Naive B cell (primary cell): ENCODE results near the gene STK36. TPM values are rescaled to one million over a fixed set of nuclear protein-coding genes. Genes with fewer than 3 reads are reported as not detected.

Experiments
- ATAC-seq, 2 donors: fragments of 150-1000 bp; cut with Tn5 transposase; 2 replicates each; pipeline ENCODE4 v1.10.0; 2021; ENCODE audit warnings: low read depth in 2 of 2, mild to moderate bottlenecking in 2 of 2, moderate library complexity in 2 of 2
- DNase-seq: peaks from one replicate; pipeline ENCODE4 v3.0.0; 2022
- H3K27ac Mint-ChIP-seq, 6 donors: one replicate each; pipeline ENCODE4 v1.8.0; 2020 to 2022; ENCODE audit warnings: mild to moderate bottlenecking in 6 of 6, mixed read lengths in 6 of 6, moderate library complexity in 5 of 6, inconsistent platforms in 2 of 6
- H3K27me3 Mint-ChIP-seq, 3 donors: one replicate each; pipeline ENCODE4 v1.8.0; 2021 to 2022; ENCODE audit warnings: mixed read lengths in 3 of 3, mild to moderate bottlenecking in 1 of 3
- H3K36me3 Mint-ChIP-seq, 2 donors: one replicate each; pipeline ENCODE4 v1.8.0; 2020 to 2022; ENCODE audit warnings: mixed read lengths in 2 of 2, inconsistent platforms in 1 of 2, mild to moderate bottlenecking in 1 of 2
- H3K4me1 Mint-ChIP-seq, 3 donors: one replicate each; pipeline ENCODE4 v1.8.0; 2020 to 2022; ENCODE audit warnings: mixed read lengths in 3 of 3, inconsistent platforms in 1 of 3, mild to moderate bottlenecking in 1 of 3, moderate library complexity in 1 of 3
- H3K4me3 Mint-ChIP-seq, 8 donors: one replicate each; pipeline ENCODE4 v1.8.0; 2020 to 2022; ENCODE audit warnings: mild to moderate bottlenecking in 8 of 8, mixed read lengths in 8 of 8, moderate library complexity in 8 of 8, inconsistent platforms in 2 of 8
- H3K9me3 Mint-ChIP-seq, 7 donors: one replicate each; pipeline ENCODE4 v1.8.0; 2020 to 2022; ENCODE audit warnings: mixed read lengths in 7 of 7, mild to moderate bottlenecking in 5 of 7, inconsistent platforms in 2 of 7, moderate library complexity in 1 of 7
- polyA plus RNA-seq, 6 donors: library from polyadenylated mRNA; unstranded; fragments of 300-500 nt; fragmentation: Illumina TruSeq; gene quantifications; one replicate each; pipeline ENCODE4 v1.2.3, GENCODE V29; 2021; ENCODE audit warnings: low read depth in 6 of 6

STK36 gene
- polyA plus RNA-seq, 6 donors from 2014 or later, result 2.0 to 5.9 (median 3.3) TPM

GRCh38 chr2:218729640-218730039 lies 57.8 kb downstream of the STK36 start:
- Mint-ChIP-seq H3K4me3 (no peak overlapping the region), H3K4me1 (peaks cover 17 to 20% (median 19%) of the 10 kb centered on the region in 3 donors), H3K36me3 (peaks cover 26 to 32% of the 10 kb centered on the region in 2 donors), H3K27me3 (no peaks in the 10 kb centered on the region), H3K9me3 (peaks cover 0 to 21% (median 11%) of the 10 kb centered on the region in 7 donors), H3K27ac (peak overlapping the region in 1 of 6 donors; percentile 57)
- DNase-seq (no peak), ATAC-seq (no peak)

- ATAC-seq (no peak), DNase-seq (no peak)
- peak overlapping the region in 1 of 6 donors; percentile 51 for H3K27ac Mint-ChIP-seq
- H3K4me1 Mint-ChIP-seq, result peaks cover 17 to 20% (median 19%) of the 10 kb centered on the region in 3 donors
- peaks cover 0 to 5% (median 3%) of the 10 kb centered on the region in 7 donors for H3K9me3 Mint-ChIP-seq
- no peaks in the 10 kb centered on the region for H3K27me3 Mint-ChIP-seq
- peaks cover 20 to 23% of the 10 kb centered on the region in 2 donors for H3K36me3 Mint-ChIP-seq
- H3K4me3 Mint-ChIP-seq, result no peak overlapping the region
Observed at GRCh38 chr2:218732052-218732760, 60.3 kb downstream of the STK36 start.

GRCh38 chr2:218732761-218733158 lies 60.9 kb downstream of the STK36 start:
- peaks cover 17 to 20% (median 17%) of the 10 kb centered on the region in 3 donors for H3K4me1 Mint-ChIP-seq
- H3K9me3 Mint-ChIP-seq, result peaks cover 0 to 2% (median under 1%) of the 10 kb centered on the region in 7 donors
- no peak overlapping the region for H3K4me3 Mint-ChIP-seq
- no peaks in the 10 kb centered on the region for H3K27me3 Mint-ChIP-seq
- no peak for DNase-seq
- H3K36me3 Mint-ChIP-seq, result peaks cover 14 to 21% of the 10 kb centered on the region in 2 donors
- peak overlapping the region in 1 of 6 donors; percentile 51 for H3K27ac Mint-ChIP-seq
- no peak for ATAC-seq

- Mint-ChIP-seq H3K27ac (peak overlapping the region in 3 of 6 donors; percentile 17 to 82 (median 27)), H3K36me3 (peaks cover 16 to 25% of the 10 kb centered on the region in 2 donors), H3K9me3 (no peaks in the 10 kb centered on the region), H3K27me3 (no peaks in the 10 kb centered on the region), H3K4me3 (peak overlapping the region in 2 of 8 donors; percentile 41 to 67), H3K4me1 (peaks cover 16 to 20% (median 17%) of the 10 kb centered on the region in 3 donors)
- DNase-seq, result no peak
- peak; percentile 47 to 55 for ATAC-seq
Observed at GRCh38 chr2:218733171-218734021, 61.5 kb downstream of the STK36 start.

- Mint-ChIP-seq H3K36me3 (peaks cover 20 to 29% of the 10 kb centered on the region in 2 donors), H3K4me3 (no peak overlapping the region), H3K27me3 (no peaks in the 10 kb centered on the region), H3K9me3 (no peaks in the 10 kb centered on the region), H3K27ac (peak overlapping the region in 4 of 6 donors; percentile 2 to 82 (median 42)), H3K4me1 (peaks cover 16 to 20% (median 17%) of the 10 kb centered on the region in 3 donors)
- DNase-seq, result no peak
- ATAC-seq, result no peak
Observed at GRCh38 chr2:218734190-218734975, 62.5 kb downstream of the STK36 start.

- H3K27me3 Mint-ChIP-seq, result no peaks in the 10 kb centered on the region
- no peak for ATAC-seq
- peaks cover 27 to 42% of the 10 kb centered on the region in 2 donors for H3K36me3 Mint-ChIP-seq
- H3K4me1 Mint-ChIP-seq, result peaks cover 16 to 20% (median 17%) of the 10 kb centered on the region in 3 donors
- no peak for DNase-seq
- no peak overlapping the region for H3K4me3 Mint-ChIP-seq
- no peak overlapping the region for H3K27ac Mint-ChIP-seq
- no peaks in the 10 kb centered on the region for H3K9me3 Mint-ChIP-seq
Observed at GRCh38 chr2:218736531-218736930, 64.6 kb downstream of the STK36 start.

GRCh38 chr2:218743068-218743467 lies 71.2 kb downstream of the STK36 start:
- DNase-seq (no peak), ATAC-seq (no peak)
- Mint-ChIP-seq H3K9me3 (no peaks in the 10 kb centered on the region), H3K27me3 (no peaks in the 10 kb centered on the region), H3K4me1 (no peaks in the 10 kb centered on the region), H3K4me3 (no peak overlapping the region), H3K27ac (no peak overlapping the region), H3K36me3 (peaks cover 39 to 48% of the 10 kb centered on the region in 2 donors)

GRCh38 chr2:218744615-218745014 lies 72.7 kb downstream of the STK36 start:
- Mint-ChIP-seq H3K4me1 (no peaks in the 10 kb centered on the region), H3K27me3 (no peaks in the 10 kb centered on the region), H3K9me3 (no peaks in the 10 kb centered on the region), H3K27ac (no peak overlapping the region), H3K4me3 (no peak overlapping the region), H3K36me3 (peaks cover 30 to 43% of the 10 kb centered on the region in 2 donors)
- ATAC-seq (no peak), DNase-seq (no peak)

GRCh38 chr2:218745160-218745558 lies 73.3 kb downstream of the STK36 start:
- no peak for ATAC-seq
- Mint-ChIP-seq H3K9me3 (no peaks in the 10 kb centered on the region), H3K27me3 (no peaks in the 10 kb centered on the region), H3K36me3 (peaks cover 25 to 42% of the 10 kb centered on the region in 2 donors), H3K4me1 (no peaks in the 10 kb centered on the region), H3K4me3 (no peak overlapping the region), H3K27ac (peak overlapping the region in 1 of 6 donors; percentile 13)
- no peak for DNase-seq

- Mint-ChIP-seq H3K4me3 (no peak overlapping the region), H3K4me1 (no peaks in the 10 kb centered on the region), H3K9me3 (no peaks in the 10 kb centered on the region), H3K27ac (peak overlapping the region in 2 of 6 donors; percentile 16 to 41), H3K27me3 (no peaks in the 10 kb centered on the region), H3K36me3 (peaks cover 25 to 48% of the 10 kb centered on the region in 2 donors)
- ATAC-seq, result no peak
- DNase-seq, result no peak
Observed at GRCh38 chr2:218745559-218746469, 73.9 kb downstream of the STK36 start.

GRCh38 chr2:218746470-218746795 lies 74.5 kb downstream of the STK36 start:
- Mint-ChIP-seq H3K27ac (peak overlapping the region in 1 of 6 donors; percentile 9), H3K9me3 (no peaks in the 10 kb centered on the region), H3K4me3 (no peak overlapping the region), H3K4me1 (no peaks in the 10 kb centered on the region), H3K36me3 (peaks cover 26 to 50% of the 10 kb centered on the region in 2 donors), H3K27me3 (no peaks in the 10 kb centered on the region)
- ATAC-seq (no peak), DNase-seq (no peak)

- H3K4me3 Mint-ChIP-seq, result no peak overlapping the region
- no peaks in the 10 kb centered on the region for H3K4me1 Mint-ChIP-seq
- no peak for DNase-seq
- H3K9me3 Mint-ChIP-seq, result no peaks in the 10 kb centered on the region
- H3K36me3 Mint-ChIP-seq, result peaks cover 26 to 50% of the 10 kb centered on the region in 2 donors
- no peak overlapping the region for H3K27ac Mint-ChIP-seq
- ATAC-seq, result no peak
- H3K27me3 Mint-ChIP-seq, result no peaks in the 10 kb centered on the region
Observed at GRCh38 chr2:218746960-218747359, 75.1 kb downstream of the STK36 start.
